Transverse colon (tissue), 4 donors: ENCODE results near the gene ONECUT3.

Source experiments
- CTCF ChIP-seq, 5 experiments: fragments of 200-600 bp in 3 of 5; fragments of 450-650 bp in 2 of 5; sonication (generic) in 3 of 5; IDR thresholded peaks; 1 replicate in 2 of 5; 2 replicates in 3 of 5; pipeline ENCODE4 v1.5.1; 2016 to 2017; ENCODE audit warnings: antibody characterized with exemption in 5 of 5, inconsistent platforms in 3 of 5, mild to moderate bottlenecking in 2 of 5, moderate library complexity in 1 of 5
- EP300 ChIP-seq: sonication (generic); formaldehyde crosslinking; IDR thresholded peaks from one replicate; pipeline ENCODE4 v1.6.1; 2017; ENCODE audit warnings: antibody characterized with exemption, low read depth
- POLR2A ChIP-seq: fragments of 450-650 bp; IDR thresholded peaks from one replicate; pipeline ENCODE4 v1.6.1; 2016; ENCODE audit warnings: antibody characterized with exemption, mild to moderate bottlenecking, moderate library complexity
- POLR2AphosphoS5 ChIP-seq, 3 donors: sonication (generic); formaldehyde crosslinking; IDR thresholded peaks; one replicate each; pipeline ENCODE4 v1.6.1; 2016; ENCODE audit warnings: antibody characterized with exemption in 3 of 3

- no peak for TF ChIP-seq CTCF (IDR thresholded peaks at IDR 0.05)
- TF ChIP-seq EP300: no peak
- no peak for TF ChIP-seq POLR2A
- TF ChIP-seq POLR2AphosphoS5 (IDR thresholded peaks at IDR 0.05): no peak
Observed at GRCh38 chr19:1809678-1810077, 56.4 kb downstream of the ONECUT3 start.
